ENCODE measurements around the gene AHDC1. TPM values are rescaled to one million over a fixed set of nuclear protein-coding genes. Genes with fewer than 3 reads are reported as not detected.

Gene AHDC1
- total RNA-seq, 2 experiments from 2014 or later, result 15.3 to 19.3 TPM

Other genes starting within 250 kb of the AHDC1 start
- gene MAP3K6, start 237.2 kb downstream of the AHDC1 start, total RNA-seq, result 1 to 10 TPM; 6.4 to 7.6 TPM
- not detected for gene FCN3, start 229.3 kb downstream of the AHDC1 start, total RNA-seq
- not detected for gene CD164L2, start 220.8 kb downstream of the AHDC1 start, total RNA-seq
- gene GPR3, start 211.5 kb downstream of the AHDC1 start, total RNA-seq, result under 1 TPM in 1 of 2 experiments, not detected in 1; 0.21 TPM
- gene WASF2, start 114.0 kb downstream of the AHDC1 start, total RNA-seq, result 100 to 1,000 TPM; 137 to 143 TPM
- gene FGR, start 31.0 kb upstream of the AHDC1 start, total RNA-seq, result not detected
- gene IFI6, start 68.0 kb upstream of the AHDC1 start, total RNA-seq, result 100 to 1,000 TPM; 231 to 321 TPM
- gene FAM76A, start 121.8 kb upstream of the AHDC1 start, total RNA-seq, result 10 to 100 TPM; 16.8 to 18.9 TPM
- gene STX12, start 169.1 kb upstream of the AHDC1 start, total RNA-seq, result 10 to 100 TPM; 25.4 to 28.7 TPM
- gene PPP1R8, start 226.6 kb upstream of the AHDC1 start, total RNA-seq, result 10 to 100 TPM; 55.8 to 57.5 TPM